Stimulated activated CD4-positive, alpha-beta T cell treated with anti-CD3 and anti-CD28 coated beads, TNF-alpha, amount 100 ng/mL, for 1 hour (primary cell): ENCODE results near the gene ALOX5AP.

Source experiments
- DNase-seq, 3 donors: peaks; one replicate each; pipeline ENCODE4 v3.0.0-alpha.2; 2020; ENCODE audit warnings: low read depth in 3 of 3, low spot score in 1 of 3

The ALOX5AP gene

GRCh38 chr13:30796631-30797601 is 61.6 kb downstream of the ALOX5AP start:
- no peak for DNase-seq

- DNase-seq, result no peak
These were observed 62.6 kb downstream of the ALOX5AP start for GRCh38 chr13:30797847-30798535.

DNA sequence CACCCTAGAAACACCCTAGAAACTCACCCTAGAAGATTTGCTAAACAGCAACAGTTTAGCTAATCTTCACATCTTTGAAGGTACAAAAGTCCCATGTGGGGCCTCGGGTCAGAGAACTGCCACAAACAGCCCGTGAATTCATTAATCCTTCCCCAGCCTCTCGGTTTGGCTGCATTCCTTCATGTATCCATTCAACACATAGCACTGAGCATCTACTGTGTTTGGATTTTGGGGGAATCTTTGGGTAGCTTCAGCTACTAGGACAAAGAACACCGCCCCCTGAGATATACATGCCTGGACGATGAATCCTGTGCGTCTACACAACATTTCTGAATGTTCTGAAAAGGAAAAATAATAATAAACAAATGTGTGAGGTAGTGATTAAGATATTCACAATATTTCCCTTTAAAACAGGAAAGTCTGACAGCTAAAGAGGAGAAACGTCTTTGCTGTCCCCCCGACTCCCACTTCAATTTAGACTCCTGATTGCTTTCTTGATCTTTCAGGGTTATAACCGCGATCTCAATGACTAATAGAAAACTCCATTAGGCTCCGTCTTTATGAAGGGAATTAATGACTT is 63.5 kb downstream of the ALOX5AP start:
- no peak for DNase-seq

DNA sequence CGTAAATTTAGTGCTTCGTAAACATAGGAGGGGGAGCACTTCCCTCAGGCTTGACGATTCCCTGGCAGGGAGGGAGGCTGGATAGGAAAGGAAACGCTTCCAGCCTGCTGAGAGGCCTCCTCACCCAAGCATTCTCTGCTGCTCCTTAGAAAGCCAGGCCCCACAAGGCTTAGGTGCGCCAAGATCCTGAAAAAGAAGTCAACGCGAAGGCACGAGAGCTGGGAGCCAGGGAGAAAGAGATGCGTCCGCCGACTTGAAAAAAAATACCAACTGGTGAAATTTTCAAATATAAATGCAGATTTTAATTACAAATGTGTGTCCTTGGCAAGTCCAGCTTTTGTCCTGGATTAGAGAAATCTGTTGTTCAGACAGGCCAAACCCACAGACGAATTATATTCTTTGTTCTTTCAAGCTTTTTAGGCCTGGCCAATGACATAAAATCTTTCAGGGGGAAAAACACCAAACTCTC is 64.0 kb downstream of the ALOX5AP start:
- DNase-seq, result no peak

DNA sequence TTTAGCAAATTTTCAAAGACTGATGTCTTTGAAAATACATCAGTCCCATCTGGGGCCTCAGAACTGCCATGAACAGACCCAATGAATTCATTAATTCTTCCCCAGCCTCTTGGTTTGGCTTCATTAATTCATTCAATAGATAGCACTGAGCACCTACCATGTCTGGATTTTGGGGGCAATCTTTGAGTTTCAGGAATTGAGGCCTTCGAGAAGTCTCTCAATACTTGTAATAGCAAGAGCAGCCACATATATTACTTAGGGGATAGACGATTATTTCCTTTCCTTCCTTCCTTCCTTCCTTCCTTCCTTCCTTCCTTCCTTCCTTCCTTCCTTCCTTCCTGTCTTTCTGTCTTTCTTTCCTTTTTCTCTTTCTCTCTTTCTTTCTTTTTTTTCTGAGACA is 64.8 kb downstream of the ALOX5AP start:
- no peak for DNase-seq

DNA sequence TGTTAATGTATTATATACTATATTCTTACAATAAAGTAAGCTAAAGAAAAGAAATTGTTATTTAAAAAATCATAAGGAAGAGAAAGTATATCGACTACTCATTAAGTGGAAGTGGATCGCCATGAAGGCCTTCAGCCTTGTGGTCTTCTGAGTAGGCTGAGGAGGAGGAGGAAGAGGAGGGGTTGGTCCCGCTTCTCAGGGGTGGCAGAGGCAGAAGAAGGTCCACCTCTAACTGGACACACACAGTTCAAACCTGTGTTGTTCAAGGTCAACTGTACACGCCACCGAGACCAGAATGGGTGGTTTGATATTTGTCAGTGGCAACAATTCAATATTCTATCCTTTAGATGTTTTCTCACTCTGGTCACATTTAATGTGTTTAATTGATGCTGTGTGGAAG is 67.2 kb downstream of the ALOX5AP start:
- no peak for DNase-seq

- peak; percentile 35 to 72 (median 66) for DNase-seq
These were observed 67.7 kb downstream of the ALOX5AP start for GRCh38 chr13:30802953-30803478.

- no peak for DNase-seq
These were observed 68.4 kb downstream of the ALOX5AP start for GRCh38 chr13:30803749-30804148.

GRCh38 chr13:30804474-30804873 is 69.1 kb downstream of the ALOX5AP start:
- no peak for DNase-seq

DNA sequence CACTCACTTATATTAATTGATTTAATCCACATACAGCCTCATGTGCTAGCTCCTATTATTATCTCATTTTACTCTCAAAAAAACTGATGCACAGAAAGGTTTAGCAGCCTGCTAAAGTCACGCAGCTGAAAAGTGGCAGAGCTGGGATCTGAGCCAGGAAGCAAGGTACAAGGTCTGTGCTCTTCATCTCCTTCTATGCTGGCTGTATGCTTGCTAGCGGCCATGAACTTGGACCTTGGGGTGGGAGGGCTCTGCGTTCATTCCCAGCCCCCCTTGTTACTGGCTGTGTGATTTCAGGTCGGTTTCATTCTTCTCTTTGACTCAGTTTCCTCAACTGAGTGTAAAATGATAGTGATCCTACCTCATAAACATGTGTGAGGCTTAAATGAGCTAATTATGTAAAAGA is 69.8 kb downstream of the ALOX5AP start:
- no peak for DNase-seq

- DNase-seq, result no peak
These were observed 70.3 kb downstream of the ALOX5AP start for GRCh38 chr13:30805603-30806011.

GRCh38 chr13:30806784-30807183 is 71.4 kb downstream of the ALOX5AP start:
- DNase-seq, result no peak

DNA sequence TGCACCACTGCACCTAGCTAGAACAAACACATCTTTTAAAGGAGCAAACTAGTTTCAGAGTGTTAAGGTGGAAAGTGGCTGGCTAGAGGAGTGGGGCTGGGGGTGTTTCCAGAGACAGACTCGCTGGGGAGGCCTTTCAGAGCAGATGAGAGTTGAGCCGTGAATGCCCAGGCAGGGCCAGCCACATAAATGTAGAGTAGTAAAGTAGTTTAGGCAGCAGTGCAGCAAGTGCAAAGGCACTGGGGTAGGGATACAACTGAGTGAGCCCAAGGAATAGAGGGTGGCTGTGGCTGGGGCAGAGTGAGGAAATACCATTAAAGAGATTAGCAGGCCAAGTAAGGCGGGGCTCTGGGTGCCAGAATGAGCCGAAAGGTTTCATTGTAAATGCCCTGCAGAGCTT is 72.0 kb downstream of the ALOX5AP start:
- no peak for DNase-seq

DNA sequence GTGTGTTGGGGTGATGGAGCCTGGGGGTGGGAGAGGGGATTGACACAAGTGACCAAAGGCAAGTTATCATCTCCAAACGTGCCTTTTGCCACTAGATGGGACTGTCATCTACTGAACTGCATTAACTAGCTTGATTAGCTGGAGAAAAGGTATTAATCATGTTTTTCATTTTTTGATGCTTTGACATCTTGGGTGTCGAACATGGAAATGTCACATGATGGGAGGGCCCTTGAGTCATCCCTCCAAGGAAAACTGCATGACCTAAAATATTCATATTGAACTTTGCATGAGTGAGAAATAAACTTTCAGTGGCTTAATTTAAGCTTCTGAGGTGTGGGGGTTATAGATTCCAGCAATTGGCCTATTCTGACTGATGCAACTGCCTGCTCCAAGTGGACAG is 73.3 kb downstream of the ALOX5AP start:
- DNase-seq, result no peak

GRCh38 chr13:30809787-30810186 is 74.4 kb downstream of the ALOX5AP start:
- DNase-seq, result no peak

- no peak for DNase-seq
These were observed 74.9 kb downstream of the ALOX5AP start for GRCh38 chr13:30810261-30810701.

- DNase-seq, result no peak
These were observed 75.5 kb downstream of the ALOX5AP start for GRCh38 chr13:30810801-30811200.
